DND-41 (cell line): ENCODE results near the gene TADA2A.

Experiments used
- ATAC-seq: fragments of 200-7000 bp; cut with Tn5 transposase; 3 replicates; pipeline ENCODE4 v1.9.1; 2021; ENCODE audit warnings: low read depth; ENCODE audit not compliant: insufficient read depth
- DNase-seq: peaks from one replicate; pipeline ENCODE4 v3.0.0-alpha.2; 2020
- H2AFZ ChIP-seq: 2 replicates; pipeline ENCODE4 v1.6.0; 2012; ENCODE audit warnings: low read depth, low read length
- H3K27ac ChIP-seq: 2 replicates; pipeline ENCODE4 v1.5.1; 2012; ENCODE audit warnings: low read length, inconsistent platforms
- H3K27me3 ChIP-seq: fragments of 200-600 bp; sonication (generic); 2 replicates; pipeline ENCODE4 v1.6.0; 2012; ENCODE audit warnings: low read length, mild to moderate bottlenecking, inconsistent platforms; ENCODE audit not compliant: insufficient read depth, poor library complexity
- H3K36me3 ChIP-seq: 2 replicates; pipeline ENCODE4 v1.5.1; 2012; ENCODE audit warnings: low read length, inconsistent platforms; ENCODE audit not compliant: insufficient read depth
- H3K4me1 ChIP-seq: 2 replicates; pipeline ENCODE4 v1.5.1; 2012; ENCODE audit warnings: mild to moderate bottlenecking, low read length; ENCODE audit not compliant: insufficient read depth
- H3K4me2 ChIP-seq: 2 replicates; pipeline ENCODE4 v1.6.0; 2012; ENCODE audit warnings: mild to moderate bottlenecking, moderate library complexity, low read length, inconsistent platforms; ENCODE audit not compliant: insufficient read depth
- H3K4me3 ChIP-seq, 2 experiments: fragments of 200-600 bp in 1 of 2; shearing (Covaris generic) in 1 of 2; 2 replicates each; pipeline ENCODE4 v1.5.1; 2012 to 2016; ENCODE audit warnings: inconsistent platforms in 2 of 2, low read length in 2 of 2, mild to moderate bottlenecking in 2 of 2, low read depth in 1 of 2, moderate library complexity in 1 of 2
- H3K79me2 ChIP-seq: 2 replicates; pipeline ENCODE4 v1.6.0; 2012; ENCODE audit warnings: low read length, inconsistent platforms; ENCODE audit not compliant: insufficient read depth
- H3K9ac ChIP-seq: 2 replicates; pipeline ENCODE4 v1.6.0; 2012; ENCODE audit warnings: low read depth, mild to moderate bottlenecking, inconsistent platforms, low read length, moderate library complexity
- H3K9me3 ChIP-seq: 2 replicates; pipeline ENCODE4 v1.5.1; 2012; ENCODE audit warnings: low read length, moderate library complexity, mild to moderate bottlenecking, inconsistent platforms; ENCODE audit not compliant: insufficient read depth, severe bottlenecking
- H4K20me1 ChIP-seq: 2 replicates; pipeline ENCODE4 v1.6.0; 2012; ENCODE audit warnings: low read length; ENCODE audit not compliant: insufficient read depth
- EZH2 ChIP-seq: IDR thresholded peaks from 3 replicates; pipeline ENCODE4 v1.6.1; 2012; ENCODE audit warnings: borderline replicate concordance, low read depth, mild to moderate bottlenecking, moderate library complexity, low read length, inconsistent platforms; ENCODE audit not compliant: severe bottlenecking
- TF ChIP-seq, protein P1 (sequence below): IDR thresholded peaks from 2 replicates; pipeline ENCODE4 v1.5.1; 2012; ENCODE audit warnings: borderline replicate concordance, low read length, moderate library complexity, mild to moderate bottlenecking; ENCODE audit not compliant: poor library complexity, severe bottlenecking; ENCODE audit errors: extremely low read depth

Gene TADA2A

DNA sequence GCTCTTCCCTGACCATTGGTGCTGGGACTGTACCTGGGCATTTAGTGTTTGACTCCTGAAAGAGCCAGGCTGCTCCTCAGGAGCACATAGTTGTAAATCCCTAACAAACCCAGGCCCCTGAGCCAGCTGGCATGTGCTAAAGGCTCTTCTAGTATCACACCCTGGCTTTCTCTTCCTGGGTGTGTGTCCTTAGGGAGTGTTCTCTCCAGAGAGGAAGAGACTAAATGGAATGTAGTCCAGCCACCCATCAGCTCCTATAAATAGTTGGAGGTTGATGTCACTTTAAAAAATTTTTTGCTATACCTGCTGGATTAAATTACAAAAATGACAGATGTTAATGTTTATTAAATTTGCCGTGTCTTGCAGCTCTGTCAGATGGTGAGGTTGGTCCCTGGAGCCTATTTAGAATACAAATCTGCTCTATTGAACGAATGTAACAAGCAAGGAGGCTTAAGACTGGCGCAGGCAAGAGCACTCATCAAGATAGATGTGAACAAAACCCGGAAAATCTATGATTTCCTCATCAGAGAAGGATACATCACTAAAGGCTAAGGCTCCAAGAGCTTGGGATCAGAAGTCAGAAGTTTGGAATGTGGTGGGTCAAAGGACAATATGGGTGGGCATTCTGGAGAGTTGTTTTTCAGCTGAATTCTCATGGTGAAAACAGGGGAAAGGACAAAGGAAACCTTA, 69.9 kb downstream of the TADA2A start:
- Histone ChIP-seq H3K36me3 (peaks cover 79% of the 10 kb centered on the region), H3K9ac (no peak overlapping the region), H4K20me1 (no peaks in the 10 kb centered on the region), H3K4me1 (no peaks in the 10 kb centered on the region), H3K79me2 (no peaks in the 10 kb centered on the region), H2AFZ (no peak overlapping the region), H3K27ac (no peak overlapping the region), H3K27me3 (no peaks in the 10 kb centered on the region), H3K4me3 (no peak overlapping the region), H3K4me2 (no peak overlapping the region), H3K9me3 (no peaks in the 10 kb centered on the region)
- no peak for ATAC-seq
- TF ChIP-seq, protein P1, sequence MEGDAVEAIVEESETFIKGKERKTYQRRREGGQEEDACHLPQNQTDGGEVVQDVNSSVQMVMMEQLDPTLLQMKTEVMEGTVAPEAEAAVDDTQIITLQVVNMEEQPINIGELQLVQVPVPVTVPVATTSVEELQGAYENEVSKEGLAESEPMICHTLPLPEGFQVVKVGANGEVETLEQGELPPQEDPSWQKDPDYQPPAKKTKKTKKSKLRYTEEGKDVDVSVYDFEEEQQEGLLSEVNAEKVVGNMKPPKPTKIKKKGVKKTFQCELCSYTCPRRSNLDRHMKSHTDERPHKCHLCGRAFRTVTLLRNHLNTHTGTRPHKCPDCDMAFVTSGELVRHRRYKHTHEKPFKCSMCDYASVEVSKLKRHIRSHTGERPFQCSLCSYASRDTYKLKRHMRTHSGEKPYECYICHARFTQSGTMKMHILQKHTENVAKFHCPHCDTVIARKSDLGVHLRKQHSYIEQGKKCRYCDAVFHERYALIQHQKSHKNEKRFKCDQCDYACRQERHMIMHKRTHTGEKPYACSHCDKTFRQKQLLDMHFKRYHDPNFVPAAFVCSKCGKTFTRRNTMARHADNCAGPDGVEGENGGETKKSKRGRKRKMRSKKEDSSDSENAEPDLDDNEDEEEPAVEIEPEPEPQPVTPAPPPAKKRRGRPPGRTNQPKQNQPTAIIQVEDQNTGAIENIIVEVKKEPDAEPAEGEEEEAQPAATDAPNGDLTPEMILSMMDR, result no peak
- TF ChIP-seq EZH2, result no peak
- no peak for DNase-seq

DNA sequence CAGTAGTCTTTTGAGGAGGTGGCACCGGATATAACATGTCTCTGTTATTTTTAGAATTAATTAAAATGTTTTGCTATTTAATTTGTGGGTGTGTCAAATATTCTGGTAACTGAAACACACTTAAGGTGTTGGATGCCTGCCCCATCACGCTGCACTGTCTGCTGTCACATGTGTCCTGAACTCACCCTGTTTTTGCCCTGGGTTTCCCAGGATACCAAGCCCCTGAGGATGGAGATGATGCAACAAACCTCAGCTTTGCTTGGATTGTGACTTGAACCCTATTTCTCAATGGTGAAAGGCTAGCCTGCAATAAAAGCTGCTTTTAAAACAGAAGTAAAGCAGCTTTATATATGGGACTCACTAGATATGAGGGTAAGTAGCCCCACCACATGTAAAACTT, 71.5 kb downstream of the TADA2A start:
- Histone ChIP-seq H3K79me2 (no peaks in the 10 kb centered on the region), H3K4me1 (peaks cover 4% of the 10 kb centered on the region; the same call in 1 of the 2 replicates), H2AFZ (no peak overlapping the region), H3K27me3 (no peaks in the 10 kb centered on the region), H3K4me2 (no peak overlapping the region), H3K36me3 (peaks cover 66% of the 10 kb centered on the region), H3K27ac (no peak overlapping the region), H4K20me1 (no peaks in the 10 kb centered on the region), H3K9me3 (no peaks in the 10 kb centered on the region), H3K9ac (no peak overlapping the region), H3K4me3 (no peak overlapping the region)
- DNase-seq (no peak), ATAC-seq (no peak)
- TF ChIP-seq EZH2, result no peak

DNA sequence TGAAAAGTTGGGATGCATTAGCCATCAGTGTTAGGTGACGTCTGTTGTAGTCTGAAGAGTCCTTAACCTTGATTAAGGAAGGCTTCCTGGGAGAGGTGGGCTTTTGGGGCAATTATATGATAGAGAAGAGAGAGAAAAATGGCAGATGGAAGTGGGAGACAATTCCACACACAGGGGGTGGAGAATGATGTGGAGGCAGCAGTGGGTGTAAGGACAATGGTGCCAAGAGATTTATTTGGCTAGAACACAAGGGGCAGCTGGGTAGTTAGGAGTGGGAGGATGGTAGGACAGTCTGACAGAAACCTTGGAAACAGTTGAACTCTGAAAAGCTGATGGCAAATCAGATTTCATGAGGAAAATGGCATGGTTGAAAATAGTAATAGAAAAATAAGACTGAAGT, 72.3 kb downstream of the TADA2A start:
- Histone ChIP-seq H3K79me2 (no peaks in the 10 kb centered on the region), H3K27me3 (no peaks in the 10 kb centered on the region), H3K27ac (no peak overlapping the region), H3K9me3 (no peaks in the 10 kb centered on the region), H4K20me1 (no peaks in the 10 kb centered on the region), H3K4me1 (peaks cover 8% of the 10 kb centered on the region; the same call in 1 of the 2 replicates), H3K4me3 (no peak overlapping the region), H2AFZ (no peak overlapping the region), H3K36me3 (peaks cover 57% of the 10 kb centered on the region), H3K9ac (no peak overlapping the region), H3K4me2 (no peak overlapping the region)
- no peak for ATAC-seq
- no peak for TF ChIP-seq EZH2
- TF ChIP-seq, protein P1, result no peak
- no peak for DNase-seq

DNA sequence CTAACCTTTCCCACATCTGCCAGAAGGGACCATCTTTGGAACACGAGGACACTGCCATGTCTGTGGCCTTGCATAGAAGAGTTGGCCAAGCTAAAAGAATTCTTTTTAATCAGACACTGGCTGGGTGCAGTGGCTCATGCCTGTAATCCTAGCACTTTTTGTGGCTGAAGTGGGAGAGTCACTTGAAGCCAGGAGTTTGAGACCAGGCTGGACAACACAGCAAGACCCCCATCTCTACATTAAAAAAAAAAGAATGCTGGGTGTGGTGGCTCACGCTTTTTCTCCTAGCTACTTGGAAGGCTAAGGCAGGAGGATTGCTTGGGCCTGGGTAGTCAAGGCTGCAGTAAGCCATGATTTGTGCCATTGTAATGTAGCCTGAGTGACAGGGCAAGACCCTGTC, 73.7 kb downstream of the TADA2A start:
- Histone ChIP-seq H4K20me1 (no peaks in the 10 kb centered on the region), H3K4me2 (no peak overlapping the region), H3K4me3 (no peak overlapping the region), H3K27me3 (no peaks in the 10 kb centered on the region), H3K27ac (no peak overlapping the region), H3K36me3 (peaks cover 45% of the 10 kb centered on the region), H3K9ac (no peak overlapping the region), H3K9me3 (no peaks in the 10 kb centered on the region), H3K79me2 (no peaks in the 10 kb centered on the region), H2AFZ (no peak overlapping the region), H3K4me1 (peaks cover 8% of the 10 kb centered on the region; the same call in 1 of the 2 replicates)
- ATAC-seq (no peak), DNase-seq (no peak)
- TF ChIP-seq, protein P1, result no peak
- no peak for TF ChIP-seq EZH2
